HCT116 (cell line): ENCODE data around the gene HOMER3.

Source experiments
- CTCF ChIP-seq, 3 experiments: fragments of 200-600 bp in 1 of 3; sonication (generic) in 1 of 3; IDR thresholded peaks in 2 of 3; conservative IDR thresholded peaks in 1 of 3; 2 replicates each; pipeline ENCODE4 v1.5.1; 2012 to 2017; ENCODE audit warnings: low read depth in 2 of 3, low read length in 2 of 3, antibody characterized with exemption in 1 of 3, borderline replicate concordance in 1 of 3, control low read depth in 1 of 3, mild to moderate bottlenecking in 1 of 3, mixed read lengths in 1 of 3, mixed run types in 1 of 3, moderate library complexity in 1 of 3; ENCODE audit not compliant: insufficient read depth in 1 of 3
- JUND ChIP-seq: IDR thresholded peaks from 2 replicates; pipeline ENCODE4 v1.6.1; 2012
- MAX ChIP-seq: IDR thresholded peaks from 2 replicates; pipeline ENCODE4 v1.6.1; 2012
- POLR2A ChIP-seq: IDR thresholded peaks from 2 replicates; pipeline ENCODE4 v1.7.0; 2011; ENCODE audit warnings: borderline replicate concordance; ENCODE audit not compliant: insufficient read depth, insufficient read length; ENCODE audit errors: extremely low read depth
- POLR2AphosphoS5 ChIP-seq: IDR thresholded peaks from 2 replicates; pipeline ENCODE4 v1.6.1; 2011; ENCODE audit warnings: mild to moderate bottlenecking, low read depth, low read length, moderate library complexity
- RAD21 ChIP-seq: IDR thresholded peaks from 2 replicates; pipeline ENCODE4 v1.6.1; 2012; ENCODE audit warnings: low read depth, mild to moderate bottlenecking
- REST ChIP-seq: IDR thresholded peaks from 2 replicates; pipeline ENCODE4 v1.6.1; 2012; ENCODE audit warnings: low read depth

GRCh38 chr19:18980432-18981020, 39.5 kb upstream of the HOMER3 start:
- TF ChIP-seq REST: no peak
- TF ChIP-seq RAD21: no peak
- TF ChIP-seq POLR2A: no peak
- TF ChIP-seq CTCF (IDR thresholded peaks at IDR 0.05 in 2 of 3, conservative IDR thresholded peaks at IDR 0.05 in 1 of 3; ENCODE audit: borderline replicate concordance in 1 of 3, insufficient read depth in 1 of 3, low read depth in 2 of 3, low read length in 2 of 3): no peak
- TF ChIP-seq POLR2AphosphoS5: no peak
- TF ChIP-seq JUND: no peak
- TF ChIP-seq MAX: no peak
